Kidney (tissue), 14 donors: ENCODE measurements around the gene GINS1. TPM values are rescaled to one million over a fixed set of nuclear protein-coding genes. Genes with fewer than 3 reads are reported as not detected.
A peak's percentile ranks its signal among the peaks of the same experiment; 100 is the strongest.

ENCODE experiments used
- DNase-seq, 5 donors: peaks; one replicate each; pipeline ENCODE4 v3.0.0-alpha.2; 2013 to 2020
- FAIRE-seq: peaks from 2 replicates; lab custom pipeline; 2012; peaks lifted over from hg19 to GRCh38; lab: Jason Lieb, UNC
- H3K27ac ChIP-seq, 2 donors: one replicate each; pipeline ENCODE4 v1.7.0; 2013; ENCODE audit warnings: low read depth in 2 of 2, low read length in 2 of 2, inconsistent platforms in 1 of 2
- H3K27me3 ChIP-seq: one replicate; pipeline ENCODE4 v1.7.1; 2013; ENCODE audit warnings: low read length, inconsistent platforms; ENCODE audit not compliant: control insufficient read depth, insufficient read depth
- H3K36me3 ChIP-seq, 3 donors: one replicate each; pipeline versions ENCODE4 v1.7.0 to v1.7.1; 2013; ENCODE audit warnings: low read length in 3 of 3, control low read depth in 1 of 3, inconsistent platforms in 1 of 3; ENCODE audit not compliant: insufficient read depth in 3 of 3, control insufficient read depth in 2 of 3
- H3K4me1 ChIP-seq, 3 donors: one replicate each; pipeline versions ENCODE4 v1.7.0 to v1.7.1; 2013; ENCODE audit warnings: low read length in 3 of 3, inconsistent platforms in 1 of 3, low read depth in 1 of 3; ENCODE audit not compliant: control insufficient read depth in 2 of 3, insufficient read depth in 2 of 3
- H3K4me3 ChIP-seq, 3 donors: one replicate each; pipeline versions ENCODE4 v1.7.0 to v1.8.1; 2013; ENCODE audit warnings: low read length in 3 of 3, control low read depth in 1 of 3, inconsistent platforms in 1 of 3
- H3K9ac ChIP-seq, 3 donors: one replicate each; pipeline versions ENCODE4 v1.7.0 to v1.7.1; 2013; ENCODE audit warnings: low read length in 3 of 3, control low read depth in 1 of 3, inconsistent platforms in 1 of 3
- H3K9me3 ChIP-seq, 3 donors: one replicate each; pipeline versions ENCODE4 v1.7.0 to v1.7.1; 2013; ENCODE audit warnings: low read length in 3 of 3, control low read depth in 1 of 3, inconsistent platforms in 1 of 3; ENCODE audit not compliant: control insufficient read depth in 2 of 3, insufficient read depth in 1 of 3
- intact Hi-C: fragments of 100-400 bp; cut with DNase I; formaldehyde crosslinking; loops from one replicate; pipeline ENCODE4 v1.11.1; 2022
- polyA plus RNA-seq: library from polyadenylated mRNA; stranded (reverse); fragments of 350-450 nt; fragmentation: Illumina TruSeq; extraction: RNeasy Lipid Tissue Mini Kit (QIAGEN cat#74804); gene quantifications from one replicate; pipeline ENCODE4 v1.2.3, GENCODE V29; 2014; ENCODE audit warnings: low read depth, low replicate concordance; ENCODE audit not compliant: insufficient read depth
- total RNA-seq: library from RNA; stranded (reverse); fragmentation: NEBNext Ultra II Directional; extraction: Animal tissue kit (Norgen Biotek cat#: 25700); gene quantifications from one replicate; pipeline ENCODE4 v1.2.1, GENCODE V29; 2021
- TF ChIP-seq, protein P1 (sequence below): IDR thresholded peaks from 3 replicates; pipeline ENCODE4 v1.5.1; 2012; ENCODE audit warnings: mild to moderate bottlenecking, moderate library complexity, borderline replicate concordance; ENCODE audit not compliant: insufficient read depth; ENCODE audit errors: extremely low read depth
- donor health status: control.
- donor health status: control.
- donor health status: control.
- donor health status: control.
- donor health status: control.
- donor health status: DM: yes; HTN: yes; CAD: no.
- donor health status: Normal renal cell carcinoma (clear cell type).

The GINS1 gene
- total and polyA plus RNA-seq, 2 donors from 2014 or later, result 1.1 to 2.4 TPM

DNA sequence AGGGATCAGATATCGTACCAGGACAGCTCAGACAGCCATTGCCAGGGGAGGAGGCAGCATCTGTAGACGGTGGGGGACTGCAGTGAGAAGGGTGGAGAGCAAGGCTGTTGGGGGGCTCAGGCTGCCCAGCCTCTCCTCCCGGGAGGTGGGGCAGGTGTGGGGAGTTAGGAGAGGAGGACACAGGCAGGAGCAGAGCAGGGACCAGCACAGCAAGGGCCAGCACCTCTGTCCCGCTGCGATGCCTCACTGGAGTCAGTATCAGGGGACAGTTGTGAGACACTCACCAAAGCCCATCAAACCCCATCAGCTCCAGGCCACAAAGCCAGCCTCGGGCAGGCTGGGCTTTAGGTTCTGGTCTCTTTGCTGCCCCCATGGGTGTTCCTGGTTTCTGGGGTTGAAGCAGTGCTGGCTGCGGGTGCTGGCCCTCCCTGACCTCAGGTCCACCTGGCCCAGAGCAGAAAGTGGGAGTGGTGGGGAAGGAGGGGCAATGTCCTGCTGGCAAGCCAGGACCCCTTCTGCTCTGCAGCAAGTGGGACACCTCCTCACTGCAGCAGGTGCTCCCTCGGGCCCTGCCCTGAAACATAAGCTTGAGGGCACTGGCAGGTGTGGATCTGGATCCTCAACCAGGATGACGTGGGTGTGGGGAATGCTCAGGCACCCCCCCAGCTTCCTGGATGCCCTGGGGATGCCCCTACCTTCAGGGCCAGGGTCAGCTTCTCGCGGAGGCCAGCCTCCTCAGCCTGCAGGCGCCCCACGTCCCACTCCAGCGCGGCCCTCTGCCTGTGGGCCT lies 83.4 kb downstream of the GINS1 start:
- Histone ChIP-seq H3K27ac (no peak overlapping the region), H3K9me3 (no peaks in the 10 kb centered on the region), H3K36me3 (peaks cover 0 to 47% (median 2%) of the 10 kb centered on the region in 3 donors), H3K4me3 (no peak overlapping the region), H3K27me3 (no peaks in the 10 kb centered on the region), H3K9ac (no peak overlapping the region), H3K4me1 (peaks cover 0 to 1% (median 0%) of the 10 kb centered on the region in 3 donors)
- TF ChIP-seq, protein P1, sequence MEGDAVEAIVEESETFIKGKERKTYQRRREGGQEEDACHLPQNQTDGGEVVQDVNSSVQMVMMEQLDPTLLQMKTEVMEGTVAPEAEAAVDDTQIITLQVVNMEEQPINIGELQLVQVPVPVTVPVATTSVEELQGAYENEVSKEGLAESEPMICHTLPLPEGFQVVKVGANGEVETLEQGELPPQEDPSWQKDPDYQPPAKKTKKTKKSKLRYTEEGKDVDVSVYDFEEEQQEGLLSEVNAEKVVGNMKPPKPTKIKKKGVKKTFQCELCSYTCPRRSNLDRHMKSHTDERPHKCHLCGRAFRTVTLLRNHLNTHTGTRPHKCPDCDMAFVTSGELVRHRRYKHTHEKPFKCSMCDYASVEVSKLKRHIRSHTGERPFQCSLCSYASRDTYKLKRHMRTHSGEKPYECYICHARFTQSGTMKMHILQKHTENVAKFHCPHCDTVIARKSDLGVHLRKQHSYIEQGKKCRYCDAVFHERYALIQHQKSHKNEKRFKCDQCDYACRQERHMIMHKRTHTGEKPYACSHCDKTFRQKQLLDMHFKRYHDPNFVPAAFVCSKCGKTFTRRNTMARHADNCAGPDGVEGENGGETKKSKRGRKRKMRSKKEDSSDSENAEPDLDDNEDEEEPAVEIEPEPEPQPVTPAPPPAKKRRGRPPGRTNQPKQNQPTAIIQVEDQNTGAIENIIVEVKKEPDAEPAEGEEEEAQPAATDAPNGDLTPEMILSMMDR, result no peak
- no peak for FAIRE-seq
- DNase-seq, result peak in 1 of 5 donors; percentile 59
- intact Hi-C loops, result no loop called here

- TF ChIP-seq, protein P1, result no peak
- no peak for FAIRE-seq
- no peak overlapping the region for H3K4me3 ChIP-seq
- peaks cover 0 to 43% (median 2%) of the 10 kb centered on the region in 3 donors for H3K36me3 ChIP-seq
- no peaks in the 10 kb centered on the region for H3K4me1 ChIP-seq
- peak in 1 of 5 donors; percentile 73 for DNase-seq
- no peak overlapping the region for H3K9ac ChIP-seq
- H3K9me3 ChIP-seq, result no peaks in the 10 kb centered on the region
- H3K27me3 ChIP-seq, result no peaks in the 10 kb centered on the region
- intact Hi-C loops, result no loop called here
- no peak overlapping the region for H3K27ac ChIP-seq
Observed at GRCh38 chr20:25491446-25492038, 84.1 kb downstream of the GINS1 start.

DNA sequence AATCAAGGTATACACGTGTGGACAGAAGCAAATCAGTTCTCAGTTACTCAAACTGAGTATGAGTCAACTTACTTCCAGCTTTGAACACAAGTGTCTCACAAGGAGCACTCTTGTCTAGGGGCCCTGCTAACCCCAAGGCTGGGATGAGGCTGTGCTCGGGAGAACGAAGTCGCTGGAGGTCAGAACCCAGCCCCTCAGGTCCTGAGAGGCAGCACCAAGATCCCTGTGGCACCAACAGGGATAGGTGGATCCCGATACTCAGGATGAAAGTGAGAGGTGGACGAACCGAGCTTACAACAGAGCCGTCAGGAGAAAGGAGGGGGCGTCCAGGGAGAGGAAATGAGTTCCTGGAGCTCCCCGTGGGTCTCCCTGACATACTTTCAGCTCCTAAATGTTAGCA lies 85.7 kb downstream of the GINS1 start:
- FAIRE-seq, result no peak
- Histone ChIP-seq H3K4me3 (no peak overlapping the region), H3K9me3 (no peaks in the 10 kb centered on the region), H3K4me1 (no peaks in the 10 kb centered on the region), H3K27me3 (no peaks in the 10 kb centered on the region), H3K9ac (no peak overlapping the region), H3K27ac (no peak overlapping the region), H3K36me3 (peaks cover 0 to 42% (median 2%) of the 10 kb centered on the region in 3 donors)
- intact Hi-C loops, result no loop called here
- TF ChIP-seq, protein P1, result no peak
- DNase-seq, result peak in 1 of 5 donors; percentile 60
